ENCODE measurements around the gene STX8.

Gene STX8

DNA sequence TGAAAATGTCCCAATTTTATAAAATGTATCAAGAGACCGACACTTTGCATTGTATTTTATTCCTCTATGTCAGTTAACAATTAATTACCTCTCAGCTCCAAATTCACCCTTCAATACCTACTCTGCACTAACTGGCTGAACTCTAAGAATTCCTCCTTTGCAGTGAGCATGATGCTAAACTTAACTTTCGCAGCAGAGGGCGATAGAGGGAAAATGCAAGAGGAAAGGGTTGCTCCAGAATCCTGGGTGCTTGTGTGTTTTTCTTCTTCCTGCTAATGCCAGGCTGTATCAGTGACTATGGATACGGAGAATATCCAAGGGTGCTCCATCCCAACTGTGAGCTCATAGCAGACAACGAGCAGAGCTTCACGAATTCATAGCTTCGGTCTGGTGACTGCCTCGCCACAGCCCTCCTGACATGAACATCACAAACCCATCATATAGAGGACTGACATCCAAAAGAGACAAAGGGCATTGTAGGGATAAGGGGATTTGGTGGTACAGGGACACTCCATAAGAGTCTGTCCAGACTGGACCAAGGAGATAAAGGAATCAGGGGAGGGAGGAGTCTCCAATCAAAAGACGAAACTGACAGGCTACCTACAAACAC is 172.9 kb downstream of the STX8 start:
- peak; percentile 63 for DNase-seq (ENCODE audit: low read depth)
- H3K4me3 ChIP-seq (ENCODE audit: low read length), result no peak overlapping the region
- TF ChIP-seq, protein P1, sequence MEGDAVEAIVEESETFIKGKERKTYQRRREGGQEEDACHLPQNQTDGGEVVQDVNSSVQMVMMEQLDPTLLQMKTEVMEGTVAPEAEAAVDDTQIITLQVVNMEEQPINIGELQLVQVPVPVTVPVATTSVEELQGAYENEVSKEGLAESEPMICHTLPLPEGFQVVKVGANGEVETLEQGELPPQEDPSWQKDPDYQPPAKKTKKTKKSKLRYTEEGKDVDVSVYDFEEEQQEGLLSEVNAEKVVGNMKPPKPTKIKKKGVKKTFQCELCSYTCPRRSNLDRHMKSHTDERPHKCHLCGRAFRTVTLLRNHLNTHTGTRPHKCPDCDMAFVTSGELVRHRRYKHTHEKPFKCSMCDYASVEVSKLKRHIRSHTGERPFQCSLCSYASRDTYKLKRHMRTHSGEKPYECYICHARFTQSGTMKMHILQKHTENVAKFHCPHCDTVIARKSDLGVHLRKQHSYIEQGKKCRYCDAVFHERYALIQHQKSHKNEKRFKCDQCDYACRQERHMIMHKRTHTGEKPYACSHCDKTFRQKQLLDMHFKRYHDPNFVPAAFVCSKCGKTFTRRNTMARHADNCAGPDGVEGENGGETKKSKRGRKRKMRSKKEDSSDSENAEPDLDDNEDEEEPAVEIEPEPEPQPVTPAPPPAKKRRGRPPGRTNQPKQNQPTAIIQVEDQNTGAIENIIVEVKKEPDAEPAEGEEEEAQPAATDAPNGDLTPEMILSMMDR (IDR thresholded peaks at IDR 0.05; ENCODE audit: insufficient read depth, low read depth, low read length, missing control alignments), result peak; percentile 47

- TF ChIP-seq, protein P1 (IDR thresholded peaks at IDR 0.05; ENCODE audit: insufficient read depth, low read depth, low read length, missing control alignments), result no peak
- H3K4me3 ChIP-seq (ENCODE audit: low read length), result no peak overlapping the region
- DNase-seq (ENCODE audit: low read depth), result peak; percentile 96
Observed at GRCh38 chr17:9401434-9401833, 174.2 kb downstream of the STX8 start.

GRCh38 chr17:9389111-9389527 is 186.5 kb downstream of the STX8 start:
- peak; percentile 99 for DNase-seq (ENCODE audit: low read depth)
- no peak overlapping the region for H3K4me3 ChIP-seq (ENCODE audit: low read length)
- TF ChIP-seq, protein P1 (IDR thresholded peaks at IDR 0.05; ENCODE audit: insufficient read depth, low read depth, low read length, missing control alignments), result no peak

GRCh38 chr17:9386401-9386800 is 189.2 kb downstream of the STX8 start:
- no peak overlapping the region for H3K4me3 ChIP-seq (ENCODE audit: low read length)
- DNase-seq (ENCODE audit: low read depth), result peak; percentile 85
- TF ChIP-seq, protein P1 (IDR thresholded peaks at IDR 0.05; ENCODE audit: insufficient read depth, low read depth, low read length, missing control alignments), result no peak

DNA sequence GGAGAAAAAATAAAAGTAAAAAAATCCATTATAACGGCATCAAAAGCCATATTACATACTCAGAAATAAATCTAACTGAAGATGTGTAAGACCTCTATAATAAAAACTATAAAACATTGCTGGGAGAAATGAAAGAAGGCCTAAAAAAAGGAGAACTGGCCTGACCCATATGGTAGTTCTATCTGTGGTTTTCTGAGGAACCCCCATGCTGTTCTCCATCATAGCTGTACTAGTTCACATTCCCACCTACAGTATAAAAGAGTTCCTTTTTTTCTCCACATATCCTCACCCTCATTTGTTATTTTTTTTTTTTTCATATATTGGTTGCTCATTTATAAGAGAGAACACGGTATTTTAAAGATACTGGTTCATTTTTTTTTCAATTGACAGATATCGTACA is 191.8 kb downstream of the STX8 start:
- TF ChIP-seq, protein P1 (IDR thresholded peaks at IDR 0.05; ENCODE audit: insufficient read depth, low read depth, low read length, missing control alignments), result no peak
- no peak overlapping the region for H3K4me3 ChIP-seq (ENCODE audit: low read length)
- no peak for DNase-seq (ENCODE audit: low read depth)

GRCh38 chr17:9382626-9383025 is 193.0 kb downstream of the STX8 start:
- DNase-seq (ENCODE audit: low read depth), result no peak
- no peak overlapping the region for H3K4me3 ChIP-seq (ENCODE audit: low read length)
- TF ChIP-seq, protein P1 (IDR thresholded peaks at IDR 0.05; ENCODE audit: insufficient read depth, low read depth, low read length, missing control alignments), result no peak

DNA sequence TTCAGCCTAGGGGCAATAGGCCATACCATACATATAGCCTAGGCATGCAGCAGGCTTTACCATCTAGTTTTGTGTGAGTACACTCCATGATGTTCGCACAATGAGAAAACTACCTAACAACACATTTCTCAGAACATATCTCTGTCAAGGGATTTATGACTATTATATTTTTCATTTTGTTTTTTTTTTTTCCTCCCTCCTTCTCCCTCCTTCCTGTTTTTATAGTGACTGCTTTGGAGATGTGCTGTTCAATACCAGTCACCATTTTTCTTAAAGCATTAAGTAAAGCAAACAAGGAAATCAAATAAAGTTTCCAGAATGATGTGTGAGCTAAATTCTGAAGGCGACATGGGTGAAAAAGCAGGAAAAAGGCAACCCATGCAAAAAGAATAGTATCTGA is 194.6 kb downstream of the STX8 start:
- no peak overlapping the region for H3K4me3 ChIP-seq (ENCODE audit: low read length)
- TF ChIP-seq, protein P1 (IDR thresholded peaks at IDR 0.05; ENCODE audit: insufficient read depth, low read depth, low read length, missing control alignments), result no peak
- no peak for DNase-seq (ENCODE audit: low read depth)
